GM20000 (cell line): Measurements from ENCODE around the gene CSDE1.

ENCODE experiments used
- DNase-seq: peaks from one replicate; pipeline ENCODE4 v3.0.0; 2012; ENCODE audit warnings: low spot score
- TF ChIP-seq, protein P1 (sequence below): IDR thresholded peaks from 2 replicates; pipeline ENCODE4 v1.5.1; 2012; ENCODE audit warnings: mild to moderate bottlenecking, control low read depth; ENCODE audit errors: extremely low read depth, missing control alignments

The CSDE1 gene

DNA sequence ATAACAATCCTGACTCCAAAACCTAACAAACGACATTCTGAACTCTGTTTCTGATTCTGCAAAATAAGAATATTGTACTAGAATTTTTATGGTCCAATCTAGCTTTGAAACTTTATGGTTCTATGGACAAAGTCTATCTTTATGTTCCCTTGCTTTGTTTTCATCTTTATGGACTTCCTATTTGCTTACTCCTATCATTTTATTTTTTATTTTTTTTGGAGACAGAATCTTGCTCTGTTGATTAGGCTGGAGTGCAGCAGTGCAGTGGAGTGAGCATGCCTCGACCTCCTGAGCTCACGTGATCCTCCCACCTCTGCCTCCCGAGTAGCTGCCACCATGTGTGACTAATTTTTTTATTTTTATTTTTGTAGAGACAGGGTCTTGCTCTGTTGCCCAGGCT lies 44.8 kb downstream of the CSDE1 start:
- DNase-seq = no peak
- TF ChIP-seq, protein P1, sequence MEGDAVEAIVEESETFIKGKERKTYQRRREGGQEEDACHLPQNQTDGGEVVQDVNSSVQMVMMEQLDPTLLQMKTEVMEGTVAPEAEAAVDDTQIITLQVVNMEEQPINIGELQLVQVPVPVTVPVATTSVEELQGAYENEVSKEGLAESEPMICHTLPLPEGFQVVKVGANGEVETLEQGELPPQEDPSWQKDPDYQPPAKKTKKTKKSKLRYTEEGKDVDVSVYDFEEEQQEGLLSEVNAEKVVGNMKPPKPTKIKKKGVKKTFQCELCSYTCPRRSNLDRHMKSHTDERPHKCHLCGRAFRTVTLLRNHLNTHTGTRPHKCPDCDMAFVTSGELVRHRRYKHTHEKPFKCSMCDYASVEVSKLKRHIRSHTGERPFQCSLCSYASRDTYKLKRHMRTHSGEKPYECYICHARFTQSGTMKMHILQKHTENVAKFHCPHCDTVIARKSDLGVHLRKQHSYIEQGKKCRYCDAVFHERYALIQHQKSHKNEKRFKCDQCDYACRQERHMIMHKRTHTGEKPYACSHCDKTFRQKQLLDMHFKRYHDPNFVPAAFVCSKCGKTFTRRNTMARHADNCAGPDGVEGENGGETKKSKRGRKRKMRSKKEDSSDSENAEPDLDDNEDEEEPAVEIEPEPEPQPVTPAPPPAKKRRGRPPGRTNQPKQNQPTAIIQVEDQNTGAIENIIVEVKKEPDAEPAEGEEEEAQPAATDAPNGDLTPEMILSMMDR = no peak

DNA sequence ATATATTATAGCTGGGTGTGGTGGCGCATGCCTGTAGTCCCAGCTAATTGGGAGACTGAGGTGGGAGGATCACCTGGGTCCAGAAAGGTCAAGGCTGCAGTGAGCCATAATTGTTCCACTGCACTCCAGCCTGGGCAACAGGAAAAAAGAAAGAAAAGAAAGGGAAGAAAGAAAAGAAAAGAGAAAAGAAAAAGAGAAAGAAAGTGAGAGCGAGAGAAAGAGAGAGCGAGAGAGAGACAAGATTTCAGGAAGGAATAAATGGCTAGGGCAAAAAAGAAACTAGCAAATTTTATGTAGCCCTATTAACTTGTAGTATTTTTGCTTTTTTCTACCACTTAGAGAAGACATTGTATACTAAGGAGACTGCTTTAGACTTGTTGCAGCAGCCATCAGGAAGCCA lies 47.4 kb downstream of the CSDE1 start:
- TF ChIP-seq, protein P1 = no peak

DNA sequence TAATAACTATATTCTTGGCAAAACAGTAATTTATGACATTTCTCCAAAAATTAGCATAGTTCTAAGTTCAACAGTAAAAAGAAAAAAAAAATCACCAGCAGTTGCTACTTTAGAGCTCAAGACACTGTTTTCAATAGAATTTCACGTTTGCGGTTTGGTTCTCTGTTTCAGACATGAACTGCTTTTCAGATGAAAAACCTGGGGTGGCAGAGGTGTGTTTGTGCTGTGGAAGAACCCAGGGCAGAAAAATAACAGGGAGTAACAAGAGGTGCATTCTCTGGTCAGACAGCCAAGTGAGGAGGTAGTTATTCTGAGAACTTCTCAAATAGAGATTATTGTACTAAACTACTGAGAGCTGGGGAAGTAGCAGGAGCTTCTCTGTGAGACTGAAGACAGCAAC lies 50.2 kb downstream of the CSDE1 start:
- DNase-seq = no peak
- TF ChIP-seq, protein P1 = no peak

More for the DNA sequence above, 47.4 kb downstream of the CSDE1 start:
- DNase-seq = no peak

DNA sequence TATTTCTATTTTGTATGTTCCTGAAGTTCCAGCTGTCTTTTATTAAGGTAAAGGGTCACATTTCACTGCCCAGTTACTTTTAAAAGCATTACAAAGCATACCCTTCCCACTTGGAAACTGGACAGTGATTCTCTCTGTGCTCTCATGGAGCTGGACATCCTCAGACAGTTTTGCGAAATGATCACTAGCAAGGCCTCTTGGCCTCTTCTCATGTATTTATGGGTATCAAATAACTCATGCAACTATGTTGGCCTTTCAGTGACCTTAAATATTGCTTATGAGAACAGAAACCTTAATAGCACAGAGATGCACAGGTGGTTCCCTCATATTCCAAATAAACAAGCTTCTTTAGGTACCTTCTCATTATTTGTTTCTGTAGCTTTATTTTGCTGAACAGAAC lies 54.5 kb downstream of the CSDE1 start:
- TF ChIP-seq, protein P1 = no peak
- DNase-seq = no peak

DNA sequence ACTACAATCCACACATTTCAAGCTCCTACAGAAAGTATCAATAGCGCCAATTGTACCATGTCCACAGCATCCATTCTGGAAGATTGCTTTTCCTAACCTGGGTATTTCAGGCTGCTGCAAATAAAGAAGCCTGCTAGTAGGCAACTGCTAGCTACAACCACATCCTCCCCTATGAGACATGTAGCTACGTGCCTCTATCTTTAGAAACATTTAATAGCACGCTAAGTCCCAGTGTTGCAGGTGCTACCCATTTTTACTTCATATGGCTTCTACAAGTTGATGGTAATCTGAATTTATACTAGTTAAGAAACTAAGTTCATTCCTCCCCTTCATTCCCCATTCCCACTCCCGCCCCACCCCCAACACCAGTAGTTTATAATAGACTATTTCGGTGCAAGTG lies 55.0 kb downstream of the CSDE1 start:
- TF ChIP-seq, protein P1 = no peak
- peak; percentile 20 for DNase-seq

DNA sequence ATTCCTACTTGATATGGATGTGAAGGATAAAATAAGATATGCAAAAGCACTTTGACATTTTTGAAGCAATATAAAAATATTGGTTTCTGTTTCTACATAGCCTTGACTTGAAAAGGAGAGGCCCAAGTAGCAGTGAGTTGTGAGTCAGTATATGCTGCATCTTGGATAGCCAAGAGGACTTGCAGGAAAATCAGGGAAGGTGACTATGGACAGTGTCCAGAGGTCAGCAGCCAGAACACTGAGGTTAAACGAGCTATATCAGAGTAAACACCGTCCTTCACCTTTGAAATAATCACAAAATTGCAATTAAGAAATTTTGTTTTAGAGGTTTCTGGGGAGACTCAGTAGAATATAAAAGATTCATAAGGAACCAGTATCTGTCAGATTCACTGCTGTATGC lies 55.9 kb downstream of the CSDE1 start:
- DNase-seq = no peak
- TF ChIP-seq, protein P1 = no peak

DNA sequence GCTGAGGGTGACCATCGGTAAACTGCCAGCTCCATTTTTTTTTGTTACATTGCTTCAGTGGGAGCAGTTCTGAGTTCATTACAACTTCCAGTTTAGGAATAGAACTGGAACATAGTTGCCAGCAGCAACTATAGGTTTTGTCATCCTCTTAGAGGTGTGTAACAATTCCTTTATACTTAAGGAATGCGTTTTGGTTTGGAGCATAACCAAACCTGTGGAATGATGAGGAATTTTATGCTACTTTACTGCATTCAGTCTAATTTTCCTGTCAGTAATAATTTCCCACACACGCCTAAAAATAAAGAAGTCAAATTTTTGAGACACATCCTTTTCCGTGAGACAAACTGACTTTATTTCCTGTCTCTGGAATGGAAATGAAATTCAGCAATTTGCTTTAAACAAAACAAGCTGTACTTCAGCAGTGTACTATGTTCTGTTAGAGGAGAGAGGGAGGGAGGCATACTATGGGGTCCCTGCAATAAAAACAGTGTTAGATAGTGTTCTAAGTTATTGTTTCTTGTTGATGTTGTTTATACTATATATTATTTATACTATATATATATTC lies 57.7 kb downstream of the CSDE1 start:
- DNase-seq = no peak
- TF ChIP-seq, protein P1 = no peak
